ENCODE measurements around the gene CACNA2D2. TPM values are rescaled to one million over a fixed set of nuclear protein-coding genes. Genes with fewer than 3 reads are reported as not detected.

The CACNA2D2 gene
- total RNA-seq, 4 donors from 2014 or later = 0.31 to 1.7 (median 0.66) TPM

GRCh38 chr3:50374363-50375257 lies 128.8 kb downstream of the CACNA2D2 start:
- ATAC-seq = no peak
- Histone ChIP-seq H3K4me1 (no peaks in the 10 kb centered on the region), H3K4me3 (no peak overlapping the region), H3K36me3 (no peaks in the 10 kb centered on the region), H3K27ac (no peak overlapping the region), H3K27me3 (peaks cover 5% of the 10 kb centered on the region), H3K9me3 (no peaks in the 10 kb centered on the region)
- TF ChIP-seq POLR2AphosphoS5 (IDR thresholded peaks at IDR 0.05) (no peak), POLR2A (IDR thresholded peaks at IDR 0.05) (no peak), EP300 (IDR thresholded peaks at IDR 0.05) (no peak)
- TF ChIP-seq, protein P1, sequence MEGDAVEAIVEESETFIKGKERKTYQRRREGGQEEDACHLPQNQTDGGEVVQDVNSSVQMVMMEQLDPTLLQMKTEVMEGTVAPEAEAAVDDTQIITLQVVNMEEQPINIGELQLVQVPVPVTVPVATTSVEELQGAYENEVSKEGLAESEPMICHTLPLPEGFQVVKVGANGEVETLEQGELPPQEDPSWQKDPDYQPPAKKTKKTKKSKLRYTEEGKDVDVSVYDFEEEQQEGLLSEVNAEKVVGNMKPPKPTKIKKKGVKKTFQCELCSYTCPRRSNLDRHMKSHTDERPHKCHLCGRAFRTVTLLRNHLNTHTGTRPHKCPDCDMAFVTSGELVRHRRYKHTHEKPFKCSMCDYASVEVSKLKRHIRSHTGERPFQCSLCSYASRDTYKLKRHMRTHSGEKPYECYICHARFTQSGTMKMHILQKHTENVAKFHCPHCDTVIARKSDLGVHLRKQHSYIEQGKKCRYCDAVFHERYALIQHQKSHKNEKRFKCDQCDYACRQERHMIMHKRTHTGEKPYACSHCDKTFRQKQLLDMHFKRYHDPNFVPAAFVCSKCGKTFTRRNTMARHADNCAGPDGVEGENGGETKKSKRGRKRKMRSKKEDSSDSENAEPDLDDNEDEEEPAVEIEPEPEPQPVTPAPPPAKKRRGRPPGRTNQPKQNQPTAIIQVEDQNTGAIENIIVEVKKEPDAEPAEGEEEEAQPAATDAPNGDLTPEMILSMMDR (IDR thresholded peaks at IDR 0.05) = no peak
- 57 to 78% methylated on average over 3 to 9 of the region's 22 CpGs for WGBS, 2 donors (ENCODE audit: low coverage in 1 of 2)

- no peak overlapping the region for H3K4me3 ChIP-seq
- no peak for ATAC-seq
- no peaks in the 10 kb centered on the region for H3K9me3 ChIP-seq
- WGBS, 2 donors (ENCODE audit: low coverage in 1 of 2) = 28 to 49% methylated on average over 7 to 12 of the region's 12 CpGs
- H3K27ac ChIP-seq = no peak overlapping the region
- H3K4me1 ChIP-seq = no peaks in the 10 kb centered on the region
- peaks cover 5% of the 10 kb centered on the region for H3K27me3 ChIP-seq
- no peak for TF ChIP-seq POLR2AphosphoS5 (IDR thresholded peaks at IDR 0.05)
- TF ChIP-seq, protein P1 (IDR thresholded peaks at IDR 0.05) = no peak
- TF ChIP-seq EP300 (IDR thresholded peaks at IDR 0.05) = no peak
- no peak for TF ChIP-seq POLR2A (IDR thresholded peaks at IDR 0.05)
- no peaks in the 10 kb centered on the region for H3K36me3 ChIP-seq
Measured at GRCh38 chr3:50373146-50374051, 130.0 kb downstream of the CACNA2D2 start.

DNA sequence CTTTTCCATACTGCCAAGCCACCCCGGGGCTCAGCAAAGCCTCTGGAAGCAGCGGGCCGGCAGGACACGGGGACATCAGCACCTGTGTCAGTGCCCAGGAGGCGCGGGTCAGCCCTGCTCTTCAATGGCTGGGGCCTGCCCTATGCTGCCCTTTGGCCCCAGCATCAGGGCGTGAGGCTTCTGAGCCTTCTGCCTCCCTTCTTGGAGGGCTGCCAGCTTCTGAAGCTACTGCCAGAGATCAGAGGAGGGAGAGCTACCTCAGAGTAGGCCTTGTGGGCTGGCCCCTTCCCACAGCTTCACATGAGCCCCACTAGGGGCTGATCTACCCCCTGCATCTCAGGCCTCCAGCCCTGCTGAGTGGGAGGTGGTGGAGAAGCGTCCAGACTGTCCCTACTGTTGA lies 131.1 kb downstream of the CACNA2D2 start:
- no peak for TF ChIP-seq POLR2AphosphoS5 (IDR thresholded peaks at IDR 0.05)
- TF ChIP-seq EP300 (IDR thresholded peaks at IDR 0.05) = no peak
- TF ChIP-seq, protein P1 (IDR thresholded peaks at IDR 0.05) = no peak
- no peak for TF ChIP-seq POLR2A (IDR thresholded peaks at IDR 0.05)
- Histone ChIP-seq H3K4me1 (no peaks in the 10 kb centered on the region), H3K27me3 (peaks cover 5% of the 10 kb centered on the region), H3K4me3 (no peak overlapping the region), H3K9me3 (no peaks in the 10 kb centered on the region), H3K27ac (no peak overlapping the region), H3K36me3 (no peaks in the 10 kb centered on the region)
- WGBS, 2 donors (ENCODE audit: low coverage in 1 of 2) = 60% methylated on average over 1 of the region's 8 CpGs; no CpG with 5 or more reads in 1 of the 2 donors
- no peak for ATAC-seq

GRCh38 chr3:50371133-50371685 lies 132.2 kb downstream of the CACNA2D2 start:
- TF ChIP-seq POLR2A (IDR thresholded peaks at IDR 0.05) (no peak), POLR2AphosphoS5 (IDR thresholded peaks at IDR 0.05) (no peak), EP300 (IDR thresholded peaks at IDR 0.05) (no peak)
- TF ChIP-seq, protein P1 (IDR thresholded peaks at IDR 0.05) = no peak
- no peak for ATAC-seq

More at GRCh38 chr3:50371133-50371685, 132.2 kb downstream of the CACNA2D2 start:
- no peak overlapping the region for H3K4me3 ChIP-seq
- peaks cover 0 to under 1% (median 0%) of the 10 kb centered on the region in 3 donors for H3K4me1 ChIP-seq
- H3K27me3 ChIP-seq = peaks cover 5% of the 10 kb centered on the region
- no peak overlapping the region for H3K27ac ChIP-seq
- no peaks in the 10 kb centered on the region for H3K36me3 ChIP-seq
- WGBS, 2 donors (ENCODE audit: low coverage in 1 of 2) = 50 to 82% methylated on average over 1 to 2 of the region's 3 CpGs
- no peaks in the 10 kb centered on the region for H3K9me3 ChIP-seq
